HepG2 (cell line): ENCODE measurements around the gene OTOP2. TPM values are rescaled to one million over a fixed set of nuclear protein-coding genes. Genes with fewer than 3 reads are reported as not detected.

Experiments used
- ATM ChIP-seq: fragments of 450-650 bp; IDR thresholded peaks from 2 replicates; pipeline ENCODE4 v1.7.1; 2017; ENCODE audit warnings: mild to moderate bottlenecking, borderline replicate concordance
- CEBPB ChIP-seq: IDR thresholded peaks from 2 replicates; pipeline ENCODE4 v1.6.1; 2011; ENCODE audit warnings: low read depth, low read length, improper control_type of control experiment, borderline replicate concordance
- DR1 ChIP-seq: sonication (generic); formaldehyde crosslinking; IDR thresholded peaks from 2 replicates; pipeline ENCODE4 v1.8.0; 2021; ENCODE audit warnings: mild to moderate bottlenecking, missing genetic modification reagents, inconsistent platforms
- FOSL1 ChIP-seq: sonication (generic); formaldehyde crosslinking; IDR thresholded peaks from 2 replicates; pipeline ENCODE4 v1.9.0; 2021; ENCODE audit warnings: missing genetic modification reagents, borderline replicate concordance
- FOXP1 ChIP-seq, 2 experiments: fragments of 450-650 bp in 1 of 2; IDR thresholded peaks; 2 replicates each; pipeline ENCODE4 v1.6.1; 2017 to 2018; ENCODE audit warnings: antibody characterized with exemption in 1 of 2
- HDAC1 ChIP-seq: sonication (generic); formaldehyde crosslinking; IDR thresholded peaks from 2 replicates; pipeline ENCODE4 v1.5.1; 2020; ENCODE audit warnings: mild to moderate bottlenecking, missing genetic modification reagents
- HIVEP1 ChIP-seq: sonication (generic); formaldehyde crosslinking; IDR thresholded peaks from 2 replicates; pipeline ENCODE4 v1.4.0; 2020; ENCODE audit warnings: mild to moderate bottlenecking, missing genetic modification reagents
- HOXA9 ChIP-seq: sonication (generic); formaldehyde crosslinking; IDR thresholded peaks from 2 replicates; pipeline ENCODE4 v1.8.1; 2022; ENCODE audit warnings: missing genetic modification reagents, mild to moderate bottlenecking, moderate library complexity, borderline replicate concordance
- IRX3 ChIP-seq: sonication (generic); formaldehyde crosslinking; IDR thresholded peaks from 2 replicates; pipeline ENCODE4 v1.8.1; 2023; ENCODE audit warnings: mild to moderate bottlenecking, low read depth, missing genetic modification reagents, borderline replicate concordance
- KLF16 ChIP-seq, 2 experiments: sonication (generic) in 1 of 2; formaldehyde crosslinking in 1 of 2; IDR thresholded peaks; 2 replicates each; pipeline versions ENCODE4 v1.6.1 to v1.8.0; 2016 to 2023; ENCODE audit warnings: missing genetic modification reagents in 2 of 2, missing compliant biosample characterization in 1 of 2
- MEF2D ChIP-seq: sonication (generic); formaldehyde crosslinking; IDR thresholded peaks from 2 replicates; pipeline ENCODE4 v1.5.1; 2020; ENCODE audit warnings: mild to moderate bottlenecking, missing genetic modification reagents
- SIN3B ChIP-seq: fragments of 150-350 bp; IDR thresholded peaks from 2 replicates; pipeline ENCODE4 v1.6.1; 2014; ENCODE audit warnings: low read length
- TBX2 ChIP-seq: sonication (generic); formaldehyde crosslinking; IDR thresholded peaks from 2 replicates; pipeline ENCODE4 v1.5.0; 2020; ENCODE audit warnings: missing genetic modification reagents, mild to moderate bottlenecking, borderline replicate concordance
- TRIM24 ChIP-seq: sonication (generic); formaldehyde crosslinking; IDR thresholded peaks from 2 replicates; pipeline ENCODE4 v1.8.0; 2022; ENCODE audit warnings: mild to moderate bottlenecking, missing genetic modification reagents
- ZFX ChIP-seq: sonication (generic); formaldehyde crosslinking; IDR thresholded peaks from 2 replicates; pipeline ENCODE4 v1.4.0; 2020; ENCODE audit warnings: mild to moderate bottlenecking, low read depth, missing genetic modification reagents, moderate library complexity
- ZNF121 ChIP-seq: sonication (generic); formaldehyde crosslinking; IDR thresholded peaks from 2 replicates; pipeline ENCODE4 v1.5.0; 2020; ENCODE audit warnings: mild to moderate bottlenecking, missing genetic modification reagents
- ZNF510 ChIP-seq: sonication (generic); formaldehyde crosslinking; IDR thresholded peaks from 2 replicates; pipeline ENCODE4 v1.4.0; 2020; ENCODE audit warnings: low read depth, mild to moderate bottlenecking, missing genetic modification reagents
- ZNF577 ChIP-seq: sonication (generic); formaldehyde crosslinking; IDR thresholded peaks from 2 replicates; pipeline ENCODE4 v1.4.0; 2020; ENCODE audit warnings: mild to moderate bottlenecking, low read depth, missing genetic modification reagents, borderline replicate concordance
- ZSCAN29 ChIP-seq: sonication (generic); formaldehyde crosslinking; conservative IDR thresholded peaks from 2 replicates; pipeline ENCODE4 v1.4.0; 2020; ENCODE audit warnings: mild to moderate bottlenecking, missing genetic modification reagents
- polyA plus RNA-seq, 8 experiments: library from polyadenylated mRNA; depleted of rRNA in 3 of 8; stranded (reverse) in 7 of 8; unstranded in 1 of 8; fragments of >200 nt; fragmentation: Illumina TruSeq in 4 of 8; extraction: Trizol in 4 of 8; gene quantifications; 2 replicates each; pipeline versions ENCODE4 v1.2.1 to v1.2.3, GENCODE V29; 2011 to 2016; ENCODE audit warnings: low read depth in 4 of 8, missing spikeins in 1 of 8, mixed read lengths in 1 of 8; ENCODE audit not compliant: insufficient read depth in 1 of 8
- total RNA-seq, 5 experiments: library from RNA; depleted of rRNA; stranded (reverse); fragments of >200 nt; fragmentation: Illumina TruSeq; extraction: Trizol; gene quantifications; 2 replicates each; pipeline ENCODE4 v1.2.3, GENCODE V29; 2016; ENCODE audit warnings: low read depth in 1 of 5
- TF ChIP-seq, protein P1 (sequence below): sonication (generic); formaldehyde crosslinking; IDR thresholded peaks from 2 replicates; pipeline ENCODE4 v1.8.1; 2022; ENCODE audit warnings: mild to moderate bottlenecking, missing genetic modification reagents
- TF ChIP-seq, protein P2 (sequence below): sonication (generic); formaldehyde crosslinking; IDR thresholded peaks from 2 replicates; pipeline ENCODE4 v1.5.1; 2020; ENCODE audit warnings: mild to moderate bottlenecking, missing genetic modification reagents, moderate library complexity
- TF ChIP-seq, protein P3 (sequence below): sonication (generic); formaldehyde crosslinking; IDR thresholded peaks from 2 replicates; pipeline ENCODE4 v1.4.0; 2020; ENCODE audit warnings: mild to moderate bottlenecking, missing genetic modification reagents
- TF ChIP-seq, protein P4 (sequence below): sonication (generic); formaldehyde crosslinking; IDR thresholded peaks from 2 replicates; pipeline ENCODE4 v1.8.0; 2022; ENCODE audit warnings: missing genetic modification reagents, mild to moderate bottlenecking, borderline replicate concordance

OTOP2 gene
- total and polyA plus RNA-seq, 2 of the 13 experiments (the other 11 are each of a cell fraction or from before 2014, with no cell fraction given): not detected

DNA sequence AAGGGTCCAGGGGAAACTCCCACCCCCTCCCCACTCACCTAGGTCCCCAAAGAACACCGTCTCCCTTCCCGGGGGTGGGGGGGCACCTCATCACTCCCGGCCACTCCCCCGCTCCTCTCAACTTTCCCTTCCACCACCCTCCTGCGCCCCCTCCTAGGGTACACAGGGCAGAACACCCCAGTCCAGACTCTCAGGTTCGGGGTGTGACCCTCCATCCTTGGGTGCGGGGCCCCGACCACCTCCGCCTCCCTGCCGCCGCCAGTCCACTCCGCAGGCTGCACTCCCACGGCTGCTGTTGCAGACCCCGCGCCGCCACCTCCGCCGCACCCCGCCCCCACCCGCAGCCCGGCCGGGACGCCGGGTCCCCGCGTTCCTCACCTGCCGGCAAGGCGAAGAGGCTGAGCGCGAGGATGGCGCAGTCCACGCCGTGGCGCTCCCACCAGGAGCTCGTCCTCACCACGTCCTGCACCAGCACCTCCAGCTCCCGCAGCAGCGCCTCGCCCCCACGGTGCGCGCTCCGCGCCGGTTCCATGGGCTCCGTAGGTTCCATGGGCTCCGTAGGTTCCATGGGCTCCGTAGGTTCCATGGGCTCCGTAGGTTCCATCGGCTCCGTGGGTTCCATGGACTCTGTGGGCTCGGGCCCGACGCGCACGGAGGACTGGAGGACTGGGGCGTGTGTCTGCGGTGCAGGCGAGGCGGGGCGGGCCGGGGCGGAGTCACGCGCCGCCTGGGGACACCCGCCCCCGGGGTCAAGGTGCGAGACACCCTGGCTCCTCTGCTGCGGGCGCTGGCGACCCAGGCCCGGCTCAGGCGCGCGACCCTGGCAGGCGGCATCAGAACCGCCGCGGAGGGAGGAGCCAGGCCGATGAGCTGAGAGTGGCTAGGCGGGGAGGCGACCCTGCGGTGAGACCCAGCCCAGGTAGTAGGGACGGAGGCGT lies 30.8 kb upstream of the OTOP2 start, which contains the start of gene FADS6 (continued):
- TF ChIP-seq ZSCAN29 (CRISPR knock-in tag) (no peak), ZFX (CRISPR knock-in tag) (no peak), ZNF121 (CRISPR knock-in tag) (peak; percentile 80), TBX2 (CRISPR knock-in tag) (peak; percentile 43; the same call in 1 of the 2 replicates), ZNF577 (CRISPR knock-in tag) (no peak), CEBPB (no peak), ATM (no peak), FOSL1 (CRISPR knock-in tag) (no peak), HIVEP1 (CRISPR knock-in tag) (no peak), DR1 (CRISPR knock-in tag) (0 out of 2 replicates have a peak, but pooled peaks have one; percentile 41), HOXA9 (CRISPR knock-in tag) (no peak; the same call in 1 of the 2 replicates), SIN3B (no peak), MEF2D (CRISPR knock-in tag) (no peak), FOXP1 (IDR thresholded peaks at IDR 0.05) (no peak), FOXP1 (CRISPR knock-in tag; IDR thresholded peaks at IDR 0.05) (no peak), KLF16 (CRISPR knock-in tag; IDR thresholded peaks at IDR 0.05) (no peak), IRX3 (CRISPR knock-in tag) (no peak), ZNF510 (no peak), TRIM24 (CRISPR knock-in tag) (no peak), HDAC1 (CRISPR knock-in tag) (no peak)
- TF ChIP-seq, protein P1, sequence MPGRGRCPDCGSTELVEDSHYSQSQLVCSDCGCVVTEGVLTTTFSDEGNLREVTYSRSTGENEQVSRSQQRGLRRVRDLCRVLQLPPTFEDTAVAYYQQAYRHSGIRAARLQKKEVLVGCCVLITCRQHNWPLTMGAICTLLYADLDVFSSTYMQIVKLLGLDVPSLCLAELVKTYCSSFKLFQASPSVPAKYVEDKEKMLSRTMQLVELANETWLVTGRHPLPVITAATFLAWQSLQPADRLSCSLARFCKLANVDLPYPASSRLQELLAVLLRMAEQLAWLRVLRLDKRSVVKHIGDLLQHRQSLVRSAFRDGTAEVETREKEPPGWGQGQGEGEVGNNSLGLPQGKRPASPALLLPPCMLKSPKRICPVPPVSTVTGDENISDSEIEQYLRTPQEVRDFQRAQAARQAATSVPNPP (CRISPR knock-in tag): no peak
- TF ChIP-seq, protein P2, sequence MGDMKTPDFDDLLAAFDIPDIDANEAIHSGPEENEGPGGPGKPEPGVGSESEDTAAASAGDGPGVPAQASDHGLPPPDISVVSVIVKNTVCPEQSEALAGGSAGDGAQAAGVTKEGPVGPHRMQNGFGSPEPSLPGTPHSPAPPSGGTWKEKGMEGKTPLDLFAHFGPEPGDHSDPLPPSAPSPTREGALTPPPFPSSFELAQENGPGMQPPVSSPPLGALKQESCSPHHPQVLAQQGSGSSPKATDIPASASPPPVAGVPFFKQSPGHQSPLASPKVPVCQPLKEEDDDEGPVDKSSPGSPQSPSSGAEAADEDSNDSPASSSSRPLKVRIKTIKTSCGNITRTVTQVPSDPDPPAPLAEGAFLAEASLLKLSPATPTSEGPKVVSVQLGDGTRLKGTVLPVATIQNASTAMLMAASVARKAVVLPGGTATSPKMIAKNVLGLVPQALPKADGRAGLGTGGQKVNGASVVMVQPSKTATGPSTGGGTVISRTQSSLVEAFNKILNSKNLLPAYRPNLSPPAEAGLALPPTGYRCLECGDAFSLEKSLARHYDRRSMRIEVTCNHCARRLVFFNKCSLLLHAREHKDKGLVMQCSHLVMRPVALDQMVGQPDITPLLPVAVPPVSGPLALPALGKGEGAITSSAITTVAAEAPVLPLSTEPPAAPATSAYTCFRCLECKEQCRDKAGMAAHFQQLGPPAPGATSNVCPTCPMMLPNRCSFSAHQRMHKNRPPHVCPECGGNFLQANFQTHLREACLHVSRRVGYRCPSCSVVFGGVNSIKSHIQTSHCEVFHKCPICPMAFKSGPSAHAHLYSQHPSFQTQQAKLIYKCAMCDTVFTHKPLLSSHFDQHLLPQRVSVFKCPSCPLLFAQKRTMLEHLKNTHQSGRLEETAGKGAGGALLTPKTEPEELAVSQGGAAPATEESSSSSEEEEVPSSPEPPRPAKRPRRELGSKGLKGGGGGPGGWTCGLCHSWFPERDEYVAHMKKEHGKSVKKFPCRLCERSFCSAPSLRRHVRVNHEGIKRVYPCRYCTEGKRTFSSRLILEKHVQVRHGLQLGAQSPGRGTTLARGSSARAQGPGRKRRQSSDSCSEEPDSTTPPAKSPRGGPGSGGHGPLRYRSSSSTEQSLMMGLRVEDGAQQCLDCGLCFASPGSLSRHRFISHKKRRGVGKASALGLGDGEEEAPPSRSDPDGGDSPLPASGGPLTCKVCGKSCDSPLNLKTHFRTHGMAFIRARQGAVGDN (CRISPR knock-in tag): peak; percentile 65
- TF ChIP-seq, protein P3, sequence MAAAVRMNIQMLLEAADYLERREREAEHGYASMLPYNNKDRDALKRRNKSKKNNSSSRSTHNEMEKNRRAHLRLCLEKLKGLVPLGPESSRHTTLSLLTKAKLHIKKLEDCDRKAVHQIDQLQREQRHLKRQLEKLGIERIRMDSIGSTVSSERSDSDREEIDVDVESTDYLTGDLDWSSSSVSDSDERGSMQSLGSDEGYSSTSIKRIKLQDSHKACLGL: peak; percentile 34; the same call in 1 of the 2 replicates
- TF ChIP-seq, protein P4, sequence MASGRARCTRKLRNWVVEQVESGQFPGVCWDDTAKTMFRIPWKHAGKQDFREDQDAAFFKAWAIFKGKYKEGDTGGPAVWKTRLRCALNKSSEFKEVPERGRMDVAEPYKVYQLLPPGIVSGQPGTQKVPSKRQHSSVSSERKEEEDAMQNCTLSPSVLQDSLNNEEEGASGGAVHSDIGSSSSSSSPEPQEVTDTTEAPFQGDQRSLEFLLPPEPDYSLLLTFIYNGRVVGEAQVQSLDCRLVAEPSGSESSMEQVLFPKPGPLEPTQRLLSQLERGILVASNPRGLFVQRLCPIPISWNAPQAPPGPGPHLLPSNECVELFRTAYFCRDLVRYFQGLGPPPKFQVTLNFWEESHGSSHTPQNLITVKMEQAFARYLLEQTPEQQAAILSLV: 0 out of 2 replicates have a peak, but pooled peaks have one; percentile 63
